Right atrium auricular region (tissue), 2 donors: ENCODE data around the gene SSUH2. TPM values are rescaled to one million over a fixed set of nuclear protein-coding genes. Genes with fewer than 3 reads are reported as not detected.

ENCODE experiments used
- DNase-seq: peaks from one replicate; pipeline ENCODE4 v3.0.0-alpha.2; 2019; ENCODE audit warnings: low spot score
- H3K27ac ChIP-seq, 2 donors: fragments of 200-600 bp; sonication (generic); 1 replicate in 1 of 2; 2 replicates in 1 of 2; pipeline ENCODE4 v1.5.1; 2016 to 2019
- H3K27me3 ChIP-seq, 2 donors: fragments of 200-600 bp; sonication (generic); one replicate each; pipeline versions ENCODE4 v1.5.1 to v1.6.0; 2017 to 2019
- H3K36me3 ChIP-seq: fragments of 200-600 bp; sonication (generic); one replicate; pipeline ENCODE4 v1.5.1; 2016
- H3K4me1 ChIP-seq, 2 donors: fragments of 200-600 bp; sonication (generic); one replicate each; pipeline versions ENCODE4 v1.5.1 to v1.6.0; 2017 to 2019
- H3K4me3 ChIP-seq, 2 donors: fragments of 200-600 bp; sonication (generic); 1 replicate in 1 of 2; 2 replicates in 1 of 2; pipeline ENCODE4 v1.5.1; 2017 to 2019; ENCODE audit warnings: mild to moderate bottlenecking in 1 of 2, moderate library complexity in 1 of 2
- H3K9me3 ChIP-seq, 2 donors: fragments of 200-600 bp; sonication (generic); one replicate each; pipeline ENCODE4 v1.5.1; 2019
- total RNA-seq, 2 donors: library from RNA; depleted of rRNA; stranded (reverse); fragments of >200 nt; gene quantifications; one replicate each; pipeline ENCODE4 v1.1.0, GENCODE V29; 2016
- TF ChIP-seq, protein P1 (sequence below), 2 donors: fragments of 200-600 bp; sonication (generic); IDR thresholded peaks; one replicate each; pipeline ENCODE4 v1.5.1; 2019; ENCODE audit warnings: antibody characterized with exemption in 2 of 2

Gene SSUH2
- total RNA-seq, 2 donors from 2014 or later: 0.59 to 0.82 TPM

DNA sequence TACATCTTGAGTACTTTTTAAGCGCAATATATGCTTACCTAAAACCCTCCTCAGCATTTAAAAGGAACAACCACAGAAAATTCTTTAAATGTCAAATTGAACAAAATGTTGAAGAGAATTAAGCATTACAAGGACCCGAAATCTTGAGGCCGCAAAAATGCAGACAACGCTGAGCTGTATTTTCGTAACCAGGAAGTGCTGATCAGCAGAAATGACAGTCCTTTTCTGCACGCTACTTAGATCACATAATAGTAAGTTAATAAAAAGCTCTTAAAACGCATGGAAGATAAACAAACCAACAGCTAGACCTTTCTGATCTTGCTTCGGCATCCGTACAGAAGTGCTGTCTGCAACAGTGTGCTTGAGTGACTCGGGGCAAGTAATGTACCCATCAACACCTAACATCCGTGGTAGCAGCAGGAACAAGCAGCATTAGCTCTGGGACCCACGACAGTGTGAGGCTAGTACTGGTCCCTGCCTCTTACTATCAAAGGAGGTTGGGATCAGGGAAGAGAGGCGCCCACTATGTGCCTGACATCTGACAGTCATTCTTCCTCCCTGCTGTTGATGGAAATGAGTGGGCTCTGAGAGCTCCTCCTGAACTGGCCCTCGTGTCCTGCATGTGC, 1.8 kb upstream of the SSUH2 start:
- no peak for DNase-seq
- Histone ChIP-seq H3K9me3 (no peaks in the 10 kb centered on the region), H3K4me1 (no peaks in the 10 kb centered on the region)

DNA sequence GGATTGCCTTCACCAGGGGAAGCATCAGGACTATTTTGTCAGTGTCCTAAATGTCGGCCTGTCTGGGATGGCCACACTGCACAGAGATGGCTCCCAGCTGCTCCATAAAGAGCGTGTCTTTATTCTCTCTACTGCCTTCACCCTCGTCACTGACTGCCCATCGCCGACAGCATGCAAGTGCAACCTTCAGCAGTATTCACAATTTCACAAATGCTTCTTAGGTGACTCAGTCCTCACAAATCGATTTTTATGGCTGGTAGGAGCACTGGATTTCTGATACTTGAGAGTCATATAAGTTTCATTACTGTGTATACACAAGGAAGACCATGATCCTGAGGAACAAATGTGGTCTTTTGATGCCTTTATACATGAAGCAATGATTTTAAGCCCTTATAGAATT, 1.1 kb upstream of the SSUH2 start:
- H3K27me3 ChIP-seq: no peaks in the 10 kb centered on the region
- no peaks in the 10 kb centered on the region for H3K4me1 ChIP-seq
- TF ChIP-seq, protein P1, sequence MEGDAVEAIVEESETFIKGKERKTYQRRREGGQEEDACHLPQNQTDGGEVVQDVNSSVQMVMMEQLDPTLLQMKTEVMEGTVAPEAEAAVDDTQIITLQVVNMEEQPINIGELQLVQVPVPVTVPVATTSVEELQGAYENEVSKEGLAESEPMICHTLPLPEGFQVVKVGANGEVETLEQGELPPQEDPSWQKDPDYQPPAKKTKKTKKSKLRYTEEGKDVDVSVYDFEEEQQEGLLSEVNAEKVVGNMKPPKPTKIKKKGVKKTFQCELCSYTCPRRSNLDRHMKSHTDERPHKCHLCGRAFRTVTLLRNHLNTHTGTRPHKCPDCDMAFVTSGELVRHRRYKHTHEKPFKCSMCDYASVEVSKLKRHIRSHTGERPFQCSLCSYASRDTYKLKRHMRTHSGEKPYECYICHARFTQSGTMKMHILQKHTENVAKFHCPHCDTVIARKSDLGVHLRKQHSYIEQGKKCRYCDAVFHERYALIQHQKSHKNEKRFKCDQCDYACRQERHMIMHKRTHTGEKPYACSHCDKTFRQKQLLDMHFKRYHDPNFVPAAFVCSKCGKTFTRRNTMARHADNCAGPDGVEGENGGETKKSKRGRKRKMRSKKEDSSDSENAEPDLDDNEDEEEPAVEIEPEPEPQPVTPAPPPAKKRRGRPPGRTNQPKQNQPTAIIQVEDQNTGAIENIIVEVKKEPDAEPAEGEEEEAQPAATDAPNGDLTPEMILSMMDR (IDR thresholded peaks at IDR 0.05): no peak
- H3K4me3 ChIP-seq: no peak overlapping the region
- H3K27ac ChIP-seq: no peak overlapping the region
- no peaks in the 10 kb centered on the region for H3K36me3 ChIP-seq
- no peak for DNase-seq
- no peaks in the 10 kb centered on the region for H3K9me3 ChIP-seq

More for the DNA sequence above, 1.8 kb upstream of the SSUH2 start:
- Histone ChIP-seq H3K4me3 (no peak overlapping the region), H3K27me3 (no peaks in the 10 kb centered on the region), H3K27ac (no peak overlapping the region), H3K36me3 (no peaks in the 10 kb centered on the region)
- TF ChIP-seq, protein P1 (IDR thresholded peaks at IDR 0.05): no peak

DNA sequence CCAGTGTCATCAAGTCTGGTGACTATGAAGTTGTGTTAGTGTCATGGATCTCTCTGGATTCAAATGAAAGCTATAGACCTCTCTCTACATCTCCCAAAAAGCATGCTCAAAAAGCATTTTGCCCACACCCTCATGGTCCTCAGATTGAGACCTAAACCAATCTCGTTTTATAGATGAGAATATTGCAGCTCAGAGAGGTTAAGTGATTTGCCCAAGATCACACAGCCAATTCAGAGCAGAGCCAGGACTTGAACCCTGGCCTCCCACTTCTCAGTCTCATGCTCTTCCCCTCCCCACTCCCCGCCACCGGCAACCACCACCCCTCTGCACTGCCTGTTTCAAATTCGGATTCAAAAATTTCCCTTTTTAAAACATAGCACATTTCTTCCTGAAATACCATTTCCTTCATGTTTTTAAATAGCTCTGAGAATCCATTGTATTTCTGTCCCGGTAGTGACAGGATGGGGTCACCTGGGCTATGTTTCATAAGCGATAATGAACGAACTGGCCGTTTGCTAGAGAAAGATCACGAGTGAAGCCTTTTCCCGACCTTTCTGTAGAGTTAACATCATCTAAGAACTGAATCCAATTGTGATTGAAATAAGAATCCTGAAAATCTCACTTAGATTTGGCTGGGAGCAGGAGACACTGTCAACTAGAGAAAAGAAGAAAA, 769 bp downstream of the SSUH2 start:
- DNase-seq: no peak
- Histone ChIP-seq H3K4me1 (peaks cover 0 to 6% of the 10 kb centered on the region in 2 donors), H3K36me3 (no peaks in the 10 kb centered on the region), H3K9me3 (no peaks in the 10 kb centered on the region), H3K27me3 (no peaks in the 10 kb centered on the region), H3K4me3 (no peak overlapping the region), H3K27ac (no peak overlapping the region)
- TF ChIP-seq, protein P1 (IDR thresholded peaks at IDR 0.05): no peak

DNA sequence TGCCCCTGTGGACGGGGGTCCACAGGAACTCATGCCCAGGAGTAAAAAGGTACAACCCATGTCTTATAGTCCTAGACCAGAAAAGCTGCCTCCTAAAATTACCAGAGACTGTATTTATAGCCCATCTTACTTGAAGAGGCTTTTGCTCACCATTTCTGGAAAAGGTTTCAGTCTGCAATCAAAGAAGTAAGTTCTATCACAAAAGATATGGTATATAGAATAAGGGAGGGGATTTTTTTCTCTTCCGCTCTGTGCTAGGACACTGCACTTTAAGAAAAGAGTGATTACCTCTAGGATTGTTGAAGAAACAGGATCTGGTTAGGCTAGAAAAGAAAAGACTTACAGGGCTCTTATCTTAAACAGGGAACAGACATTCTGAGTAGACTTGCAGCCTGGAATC, 2.6 kb downstream of the SSUH2 start:
- Histone ChIP-seq H3K27ac (no peak overlapping the region), H3K27me3 (no peaks in the 10 kb centered on the region), H3K4me3 (no peak overlapping the region), H3K36me3 (no peaks in the 10 kb centered on the region), H3K4me1 (peaks cover 0 to 9% of the 10 kb centered on the region in 2 donors), H3K9me3 (no peaks in the 10 kb centered on the region)
- no peak for DNase-seq
- TF ChIP-seq, protein P1 (IDR thresholded peaks at IDR 0.05): no peak

DNA sequence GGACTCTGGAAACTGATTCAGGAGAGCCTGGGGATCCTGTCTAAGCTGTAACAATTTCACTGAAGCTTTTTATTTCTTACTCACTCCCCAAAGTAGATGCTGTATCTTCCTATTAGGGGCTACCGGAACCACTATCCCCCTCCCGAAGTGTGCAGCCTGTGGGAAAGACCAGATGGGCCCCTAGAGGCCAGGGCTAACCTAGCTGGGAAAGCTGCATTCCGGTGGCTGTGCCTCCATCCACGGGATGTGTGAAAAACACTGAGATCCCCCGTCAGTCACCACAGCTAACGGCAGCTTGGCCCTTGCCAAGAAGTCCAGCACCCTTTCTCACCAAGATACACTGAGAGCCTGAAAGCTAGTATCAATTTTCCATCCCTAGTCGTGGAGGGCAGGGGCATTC, 3.1 kb downstream of the SSUH2 start:
- no peaks in the 10 kb centered on the region for H3K36me3 ChIP-seq
- H3K4me3 ChIP-seq: no peak overlapping the region
- H3K27me3 ChIP-seq: no peaks in the 10 kb centered on the region
- H3K4me1 ChIP-seq: peaks cover 0 to 9% of the 10 kb centered on the region in 2 donors
- no peaks in the 10 kb centered on the region for H3K9me3 ChIP-seq
- no peak for DNase-seq
- no peak overlapping the region for H3K27ac ChIP-seq
- TF ChIP-seq, protein P1 (IDR thresholded peaks at IDR 0.05): no peak
